Right lung (tissue), 5 donors: ENCODE results near the gene XKR7. TPM values are rescaled to one million over a fixed set of nuclear protein-coding genes. Genes with fewer than 3 reads are reported as not detected.
A peak's percentile ranks its signal among the peaks of the same experiment; 100 is the strongest.
"Not testable (repeated sequence)": the region's sequence is repeated elsewhere in the genome, so short reads cannot be mapped to it uniquely, and the experiment has no call there.

Experiments
- DNase-seq, 2 donors: peaks; one replicate each; pipeline ENCODE4 v3.0.0-alpha.2; 2013
- polyA plus RNA-seq, 5 donors: library from polyadenylated mRNA; unstranded; fragments of 120-200 nt; gene quantifications; one replicate each; pipeline versions ENCODE4 v1.2.1 to v1.2.3, GENCODE V29; 2013; ENCODE audit warnings: inconsistent platforms in 1 of 5, low replicate concordance in 1 of 5; ENCODE audit not compliant: insufficient read length in 5 of 5, insufficient read depth in 1 of 5

XKR7 gene
- polyA plus RNA-seq, 5 donors, result 0.09 to 0.20 (median 0.12) TPM

DNA sequence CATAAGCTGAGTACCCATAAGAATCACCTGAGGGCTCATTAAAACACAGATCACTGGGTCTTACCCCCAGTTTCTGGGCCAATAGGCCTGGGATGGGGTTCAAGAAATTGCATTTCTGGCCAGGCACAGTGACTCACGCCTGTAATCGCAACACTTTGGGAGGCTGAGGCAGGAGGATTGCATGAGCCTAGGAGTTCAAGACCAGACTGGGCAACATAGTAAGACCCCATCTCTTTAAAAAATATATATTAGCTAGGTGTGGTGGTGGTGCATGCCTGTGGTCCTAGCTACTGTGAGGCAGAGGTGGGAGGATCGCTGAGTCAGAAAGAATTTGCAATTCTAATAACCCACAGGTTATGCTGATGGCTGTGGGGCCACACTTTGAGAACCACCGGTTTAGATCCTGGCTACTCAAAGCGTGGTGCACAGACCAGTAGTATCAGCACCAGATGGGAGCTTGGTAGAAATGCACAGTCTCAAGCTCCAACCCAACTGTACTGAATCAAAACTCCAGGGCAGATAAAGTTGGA lies 44.3 kb downstream of the XKR7 start:
- DNase-seq, result no peak

- no peak for DNase-seq
These were observed 45.4 kb downstream of the XKR7 start for GRCh38 chr20:32013326-32013725.

DNA sequence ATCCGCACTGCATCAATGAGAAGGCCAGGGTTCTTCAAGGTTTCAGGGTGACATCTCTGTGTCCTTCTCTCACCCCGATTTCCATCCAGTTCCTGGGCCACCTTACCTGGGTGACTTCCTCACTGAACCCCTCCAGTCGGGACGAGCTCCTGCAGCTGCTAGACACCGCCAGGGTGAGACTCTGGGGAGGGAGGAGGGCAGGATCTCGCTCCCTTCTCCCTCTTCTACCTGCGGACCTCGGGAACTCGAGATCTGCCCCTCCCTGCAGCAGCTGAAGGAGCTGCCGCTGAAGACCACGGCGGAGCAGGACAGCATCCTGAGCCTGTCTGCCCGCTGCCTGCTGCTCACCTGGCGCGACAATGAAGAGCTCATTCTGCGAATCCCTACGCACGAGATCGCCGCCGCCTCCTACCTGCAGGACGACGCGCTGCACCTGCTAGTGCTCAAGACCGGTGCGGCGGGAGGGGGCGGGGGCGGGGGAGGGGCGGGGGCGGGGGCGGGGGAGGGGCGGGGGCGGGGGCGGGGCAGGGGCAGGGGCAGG lies 49.8 kb downstream of the XKR7 start:
- no peak for DNase-seq

- peak in 1 of 2 donors; percentile 33 for DNase-seq
These were observed 50.6 kb downstream of the XKR7 start for GRCh38 chr20:32018269-32019155.

DNA sequence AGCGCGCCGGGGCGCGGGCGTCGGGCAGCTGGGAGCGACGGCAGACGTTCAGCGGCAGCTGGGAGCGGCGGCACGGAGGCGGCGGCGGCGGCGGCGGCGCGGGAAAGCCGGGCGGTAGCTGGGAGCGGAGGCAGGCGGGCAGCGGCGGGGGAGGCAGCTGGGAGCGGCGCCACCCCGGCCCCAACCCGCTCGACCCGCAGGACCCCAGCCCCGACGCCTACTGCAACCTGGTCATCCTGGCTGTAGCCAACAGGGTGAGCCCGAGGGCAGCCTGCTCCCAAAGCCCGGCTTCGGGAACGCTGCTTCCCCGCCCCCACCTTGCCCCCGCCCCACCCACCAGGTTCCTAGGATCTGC lies 51.2 kb downstream of the XKR7 start:
- no peak for DNase-seq

DNA sequence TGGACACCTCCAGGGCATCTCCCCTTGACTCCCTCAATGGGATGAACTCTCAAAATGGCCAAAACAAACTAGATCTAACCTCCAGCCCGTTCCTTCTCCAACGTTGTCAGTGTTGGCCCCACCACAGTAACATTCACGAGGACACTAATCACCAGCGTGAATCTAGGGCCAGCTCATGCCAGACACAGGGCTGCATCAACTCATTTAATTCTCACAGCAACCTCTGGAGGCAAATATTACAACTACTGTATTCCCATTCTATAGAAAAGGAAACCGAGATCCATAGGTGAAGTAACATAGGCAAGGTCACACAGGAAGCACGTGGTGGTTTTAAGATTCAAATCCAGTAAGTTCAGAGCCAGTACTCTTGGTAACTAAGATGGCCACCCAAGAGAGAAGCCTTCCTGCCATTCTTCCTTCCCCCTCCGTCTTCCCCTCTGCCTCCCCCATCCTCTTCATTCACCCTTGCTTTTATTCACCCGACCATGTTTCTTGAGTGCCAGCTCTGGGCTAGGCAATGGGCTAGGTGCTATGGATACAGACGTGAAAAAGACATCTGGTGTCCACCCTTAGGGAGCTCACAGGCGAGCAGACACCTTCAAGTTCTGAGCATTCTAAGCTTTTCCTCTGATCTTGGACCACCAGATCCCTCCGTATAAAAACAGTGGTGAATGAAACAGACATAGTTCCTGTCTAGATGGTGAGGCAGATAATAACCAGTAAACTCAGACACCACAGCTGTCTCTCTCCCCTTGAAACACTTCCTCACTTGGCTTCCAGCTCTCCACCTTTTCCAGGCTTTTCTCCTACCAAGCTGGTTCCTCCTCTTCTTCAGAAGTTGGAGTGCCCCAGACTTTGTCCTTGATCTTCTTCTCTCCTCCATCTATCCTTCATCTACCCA lies 51.9 kb downstream of the XKR7 start:
- no peak for DNase-seq

GRCh38 chr20:32021091-32021490 lies 53.1 kb downstream of the XKR7 start:
- no peak for DNase-seq

- DNase-seq, result no peak
These were observed 56.8 kb downstream of the XKR7 start for GRCh38 chr20:32024683-32025295.

GRCh38 chr20:32027643-32028042 lies 59.7 kb downstream of the XKR7 start:
- DNase-seq, result no peak

- DNase-seq, result no peak
These were observed 60.9 kb downstream of the XKR7 start for GRCh38 chr20:32028647-32029372.

GRCh38 chr20:32029561-32029960 lies 61.6 kb downstream of the XKR7 start:
- no peak for DNase-seq

DNA sequence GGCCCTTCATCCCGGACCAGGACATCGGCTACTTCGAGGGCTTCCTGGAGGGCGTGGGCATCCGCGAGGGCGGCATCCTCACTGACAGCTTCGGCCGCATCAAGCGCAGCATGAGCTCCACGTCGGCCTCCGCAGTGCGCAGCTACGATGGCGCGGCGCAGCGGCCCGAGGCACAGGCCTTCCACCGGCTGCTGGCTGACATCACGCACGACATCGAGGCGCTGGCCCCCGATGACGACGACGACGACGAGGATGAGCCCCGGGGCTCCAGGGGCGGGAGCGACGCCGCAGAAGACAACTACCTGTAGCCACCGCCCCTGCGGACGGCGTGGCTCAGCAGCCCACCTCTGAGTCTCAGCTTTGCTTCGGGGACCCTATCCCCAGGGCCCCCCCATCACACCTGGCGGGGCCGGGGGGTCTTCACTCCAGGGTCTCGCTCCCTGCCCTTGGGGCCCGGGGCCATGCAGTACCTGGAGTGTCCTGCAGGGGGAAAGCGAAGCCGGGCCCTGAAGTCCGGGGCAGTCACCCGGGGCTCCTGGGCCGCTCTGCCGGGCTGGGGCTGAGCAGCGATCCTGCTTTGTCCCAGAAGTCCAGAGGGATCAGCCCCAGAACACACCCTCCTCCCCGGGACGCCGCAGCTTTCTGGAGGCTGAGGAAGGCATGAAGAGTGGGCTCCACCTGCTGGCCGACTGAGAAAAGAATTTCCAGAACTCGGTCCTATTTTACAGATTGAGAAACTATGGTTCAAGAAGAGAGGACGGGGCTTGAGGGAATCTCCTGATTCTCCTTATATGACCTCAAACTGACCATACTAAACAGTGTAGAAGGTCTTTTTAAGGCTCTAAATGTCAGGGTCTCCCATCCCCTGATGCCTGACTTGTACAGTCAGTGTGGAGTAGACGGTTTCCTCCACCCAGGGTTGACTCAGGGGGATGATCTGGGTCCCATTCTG lies 63.3 kb downstream of the XKR7 start:
- DNase-seq, result peak; percentile 42 to 55

DNA sequence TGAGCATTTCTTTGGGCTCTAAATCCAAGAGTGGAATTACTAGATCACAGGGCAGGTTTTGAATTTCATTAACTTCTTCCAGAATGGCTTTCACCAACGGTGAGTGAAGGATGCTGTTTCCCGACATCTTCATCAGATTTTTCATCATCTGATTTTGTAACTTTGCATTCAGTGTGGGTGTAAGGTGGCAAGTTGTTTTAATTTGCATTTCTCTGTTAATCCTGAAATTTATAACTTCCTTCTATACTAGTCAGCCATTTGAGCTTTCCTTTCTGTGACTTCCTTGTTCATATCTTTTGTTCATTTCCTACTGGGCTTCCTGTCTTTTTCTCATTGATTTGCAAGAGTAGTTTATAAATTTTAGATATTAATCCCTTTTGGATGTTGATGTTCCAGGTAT lies 65.4 kb downstream of the XKR7 start:
- DNase-seq, result no peak

DNA sequence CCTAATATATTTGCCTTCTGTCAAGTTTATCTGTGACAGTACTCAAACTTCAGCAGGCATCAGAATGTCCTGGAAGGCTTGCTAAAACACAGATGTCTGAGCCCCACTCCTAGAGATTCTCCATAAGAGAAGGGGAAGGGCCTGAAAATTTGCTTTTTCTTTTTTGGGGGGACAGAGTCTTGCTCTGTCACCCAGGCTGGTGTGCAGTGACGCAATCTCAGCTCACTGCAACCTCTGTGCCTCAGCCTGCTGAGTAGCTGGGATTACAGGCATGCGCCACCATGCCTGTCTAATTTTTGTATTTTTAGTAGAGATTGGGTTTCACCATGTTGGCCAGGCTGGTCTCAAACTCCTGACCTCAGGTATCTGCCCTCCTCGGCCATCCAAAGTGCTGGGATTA lies 65.8 kb downstream of the XKR7 start:
- DNase-seq, result not testable (repeated sequence)

- DNase-seq, result no peak
These were observed 66.9 kb downstream of the XKR7 start for GRCh38 chr20:32034581-32035425.

DNA sequence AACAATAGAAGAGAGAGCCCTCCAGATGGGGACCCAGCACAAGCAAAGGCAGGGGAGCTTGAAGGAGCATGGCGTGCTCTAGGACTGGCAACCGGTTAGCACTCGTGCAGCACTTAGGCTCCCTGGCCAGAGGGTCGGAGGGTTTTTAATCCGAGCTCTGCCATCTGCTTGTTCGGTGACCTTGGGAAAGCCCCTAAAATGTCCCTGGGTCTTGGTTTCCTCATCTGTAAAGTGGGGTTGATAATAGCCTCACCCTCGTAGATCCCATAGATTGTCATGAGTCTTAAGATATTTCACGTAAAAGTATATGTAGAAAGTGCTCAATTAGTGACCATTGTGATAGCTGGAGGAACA lies 67.5 kb downstream of the XKR7 start:
- no peak for DNase-seq

DNA sequence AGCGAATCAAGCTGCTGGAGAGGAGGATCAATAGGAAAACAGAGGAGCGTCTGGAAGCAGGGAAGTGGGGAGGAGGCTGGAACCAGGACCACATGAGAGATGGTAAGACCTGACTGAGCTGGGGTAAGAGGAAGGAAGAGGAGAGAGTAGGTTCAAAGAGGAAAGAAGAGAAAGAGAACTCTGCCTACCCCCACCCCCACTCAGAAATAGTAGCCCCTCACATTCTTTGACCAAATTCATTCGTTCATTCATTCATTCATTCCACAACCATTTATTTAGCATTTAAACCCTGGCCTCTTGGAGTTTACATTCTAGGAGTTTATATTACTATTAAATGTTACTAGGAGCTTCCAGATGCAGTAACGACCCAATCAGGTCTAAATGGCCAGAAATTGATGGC lies 68.3 kb downstream of the XKR7 start:
- no peak for DNase-seq

GRCh38 chr20:32036716-32037485 lies 69.0 kb downstream of the XKR7 start:
- DNase-seq, result no peak
